ENCODE data around the gene RSRC1. TPM values are rescaled to one million over a fixed set of nuclear protein-coding genes. Genes with fewer than 3 reads are reported as not detected.

RSRC1 gene
- total and polyA plus RNA-seq, 2 of the 8 experiments (the other 6 are each of a cell fraction or from before 2014, with no cell fraction given), result 2.0 to 27.9 TPM

DNA sequence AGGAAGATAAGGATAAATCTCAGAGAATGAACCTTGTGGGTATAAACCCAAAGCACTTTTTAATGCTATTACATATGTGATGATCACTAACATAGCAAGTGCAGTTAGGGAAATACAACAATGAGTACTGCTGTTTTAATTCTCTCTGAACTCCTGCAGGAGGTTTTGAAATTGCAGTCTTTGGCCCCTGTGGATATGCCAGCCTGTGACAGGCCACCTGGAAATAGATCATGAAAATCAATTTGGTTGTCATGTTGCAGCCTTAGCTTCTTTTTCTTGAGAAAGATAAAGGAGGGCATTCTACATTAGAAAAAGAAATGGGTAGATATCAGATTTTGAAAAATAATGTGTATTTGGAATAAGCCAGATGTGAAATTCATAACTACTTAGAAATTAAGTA is 103.6 kb downstream of the RSRC1 start:
- TF ChIP-seq BCL11A (IDR thresholded peaks at IDR 0.05; ENCODE audit: low read depth in 2 of 2, low read length in 2 of 2) (no peak), BACH1 (IDR thresholded peaks at IDR 0.05; ENCODE audit: low read length) (no peak), CREB1 (IDR thresholded peaks at IDR 0.05) (no peak), NRF1 (IDR thresholded peaks at IDR 0.05; ENCODE audit: low read depth, low read length) (no peak), CEBPB (IDR thresholded peaks at IDR 0.05; ENCODE audit: low read depth, low read length) (no peak), CHD2 (IDR thresholded peaks at IDR 0.05; ENCODE audit: low read length) (no peak), FOSL1 (IDR thresholded peaks at IDR 0.05; ENCODE audit: insufficient read depth, low read depth, low read length) (no peak), JUND (IDR thresholded peaks at IDR 0.05; ENCODE audit: low read length) (no peak), BRCA1 (IDR thresholded peaks at IDR 0.05; ENCODE audit: low read depth, low read length) (no peak), SP1 (IDR thresholded peaks at IDR 0.05; ENCODE audit: low read depth, low read length) (no peak), SAP30 (IDR thresholded peaks at IDR 0.05; ENCODE audit: insufficient read depth, insufficient replicate concordance, low read length) (no peak), NANOG (IDR thresholded peaks at IDR 0.05; ENCODE audit: insufficient read depth, low read depth, low read length, poor library complexity, severe bottlenecking) (no peak), CHD1 (IDR thresholded peaks at IDR 0.05; ENCODE audit: low read depth, low read length) (no peak)
- no peak overlapping the region for H3K4ac ChIP-seq (replicated peaks; ENCODE audit: insufficient read length, low read depth, low read length)
- H4K5ac ChIP-seq (ENCODE audit: insufficient read length, low read depth, low read length), result no peak overlapping the region
- no peak overlapping the region for H3K4me2 ChIP-seq (ENCODE audit: insufficient read depth in 1 of 2, low read depth in 2 of 2, low read length in 2 of 2)
- H3K14ac ChIP-seq (ENCODE audit: insufficient read length), result no peak overlapping the region
- H3K23ac ChIP-seq (ENCODE audit: insufficient read length), result no peak overlapping the region
- FAIRE-seq, result no peak
- H3K9me3 ChIP-seq (ENCODE audit: insufficient read depth in 2 of 2, low read depth in 1 of 2, low read length in 1 of 2), result no peaks in the 10 kb centered on the region
- no peak overlapping the region for H2BK120ac ChIP-seq (replicated peaks; ENCODE audit: low read depth, low read length)
- no peaks in the 10 kb centered on the region for H4K20me1 ChIP-seq (replicated peaks in 1 of 2; ENCODE audit: control insufficient read depth in 1 of 2, insufficient read depth in 2 of 2, low read length in 2 of 2)
- H3K9ac ChIP-seq (replicated peaks in 1 of 4; ENCODE audit: extremely low read depth in 1 of 4, low read depth in 3 of 4, low read length in 3 of 4), result no peak overlapping the region
- H2BK5ac ChIP-seq (ENCODE audit: low read depth, low read length), result no peak overlapping the region
- H2AK5ac ChIP-seq (ENCODE audit: low read depth, low read length), result no peak overlapping the region
- no peaks in the 10 kb centered on the region for H3K79me1 ChIP-seq (ENCODE audit: low read depth, low read length)
- no peak overlapping the region for H4K8ac ChIP-seq (ENCODE audit: extremely low read depth, insufficient read depth, low read length)
- no peak overlapping the region for H2BK15ac ChIP-seq (ENCODE audit: low read length)
- H3K27ac ChIP-seq (ENCODE audit: low read depth, low read length), result no peak overlapping the region
- no peak overlapping the region for H2AFZ ChIP-seq (ENCODE audit: low read length)
- no peaks in the 10 kb centered on the region for H3K4me1 ChIP-seq (replicated peaks in 1 of 4; ENCODE audit: control insufficient read depth in 3 of 4, insufficient read depth in 4 of 4, low read length in 3 of 4)
- ChIA-PET POLR2A (ENCODE audit: partially characterized antibody) (no interaction called here), CTCF (ENCODE audit: partially characterized antibody) (no interaction called here)
- H3K23me2 ChIP-seq (ENCODE audit: low read depth, low read length), result no peaks in the 10 kb centered on the region
- no peaks in the 10 kb centered on the region for H3K36me3 ChIP-seq (ENCODE audit: control insufficient read depth in 2 of 4, insufficient read depth in 4 of 4, low read length in 3 of 4)
- no peaks in the 10 kb centered on the region for H3K79me2 ChIP-seq (ENCODE audit: control insufficient read depth in 1 of 2, insufficient read depth in 2 of 2, low read length in 2 of 2)
- no peak overlapping the region for H3K4me3 ChIP-seq (ENCODE audit: extremely low read depth in 1 of 4, insufficient read depth in 2 of 4, low read depth in 3 of 4, low read length in 4 of 4)
- no peak overlapping the region for H2BK12ac ChIP-seq (ENCODE audit: low read depth, low read length)
- peaks cover 0 to 1% (median 0%) of the 10 kb centered on the region in 4 experiments; a peak in 1 of 7 replicates for H3K27me3 ChIP-seq (replicated peaks in 1 of 4; ENCODE audit: control insufficient read depth in 3 of 4, extremely low read depth in 1 of 4, insufficient read depth in 3 of 4, low read length in 3 of 4)
- no peak overlapping the region for H3K18ac ChIP-seq (ENCODE audit: extremely low read depth, low read length)
- no peak overlapping the region for H2BK20ac ChIP-seq (ENCODE audit: low read length)
- no peak for DNase-seq (ENCODE audit: low read depth in 1 of 2, low spot score in 2 of 2)
- no peak overlapping the region for H3K56ac ChIP-seq (replicated peaks; ENCODE audit: insufficient read length, low read depth, low read length)
- no peak overlapping the region for H4K91ac ChIP-seq (replicated peaks; ENCODE audit: insufficient read length, low read length)

All from H1 (cell line).